Suprapubic skin (tissue), 4 donors: ENCODE data around the gene OR7G1. TPM values are rescaled to one million over a fixed set of nuclear protein-coding genes. Genes with fewer than 3 reads are reported as not detected.
A peak's percentile ranks its signal among the peaks of the same experiment; 100 is the strongest.

ENCODE experiments used
- DNase-seq, 2 donors: peaks; one replicate each; pipeline ENCODE4 v3.0.0-alpha.2; 2019; ENCODE audit warnings: low spot score in 2 of 2
- H3K27ac ChIP-seq: fragments of 200-600 bp; sonication (generic); one replicate; pipeline ENCODE4 v1.5.1; 2019
- H3K27me3 ChIP-seq: fragments of 200-600 bp; sonication (generic); one replicate; pipeline ENCODE4 v1.5.1; 2019
- H3K36me3 ChIP-seq: fragments of 200-600 bp; sonication (generic); one replicate; pipeline ENCODE4 v1.5.1; 2019
- H3K4me1 ChIP-seq: fragments of 200-600 bp; sonication (generic); one replicate; pipeline ENCODE4 v1.5.1; 2019
- H3K4me3 ChIP-seq: fragments of 200-600 bp; sonication (generic); one replicate; pipeline ENCODE4 v1.5.1; 2019; ENCODE audit warnings: mild to moderate bottlenecking
- H3K9me3 ChIP-seq: fragments of 200-600 bp; sonication (generic); one replicate; pipeline ENCODE4 v1.5.1; 2019
- CTCF ChIP-seq, 2 donors: fragments of 200-600 bp in 1 of 2; fragments of 450-650 bp in 1 of 2; sonication (generic) in 1 of 2; IDR thresholded peaks; one replicate each; pipeline ENCODE4 v1.5.1; 2016 to 2019; ENCODE audit warnings: antibody characterized with exemption in 2 of 2, mild to moderate bottlenecking in 1 of 2, moderate library complexity in 1 of 2
- EP300 ChIP-seq: sonication (generic); formaldehyde crosslinking; IDR thresholded peaks from one replicate; pipeline ENCODE4 v1.6.1; 2017; ENCODE audit warnings: antibody characterized with exemption
- POLR2A ChIP-seq, 2 donors: fragments of 450-650 bp; IDR thresholded peaks; one replicate each; pipeline ENCODE4 v1.6.1; 2017; ENCODE audit warnings: antibody characterized with exemption in 2 of 2, mild to moderate bottlenecking in 2 of 2, moderate library complexity in 2 of 2
- POLR2AphosphoS5 ChIP-seq, 3 donors: sonication (generic); formaldehyde crosslinking; IDR thresholded peaks; one replicate each; pipeline ENCODE4 v1.6.1; 2017; ENCODE audit warnings: antibody characterized with exemption in 3 of 3
- WGBS: methylation state at CpG from one replicate; pipeline ENCODE4 v1.1.5; 2018; 5-methylcytosine and 5-hydroxymethylcytosine counted together
- total RNA-seq, 4 donors: library from RNA; depleted of rRNA; stranded (reverse); fragments of >200 nt; gene quantifications; one replicate each; pipeline ENCODE4 v1.1.0, GENCODE V29; 2016

The OR7G1 gene
- total RNA-seq, 4 donors from 2014 or later: not detected

DNA sequence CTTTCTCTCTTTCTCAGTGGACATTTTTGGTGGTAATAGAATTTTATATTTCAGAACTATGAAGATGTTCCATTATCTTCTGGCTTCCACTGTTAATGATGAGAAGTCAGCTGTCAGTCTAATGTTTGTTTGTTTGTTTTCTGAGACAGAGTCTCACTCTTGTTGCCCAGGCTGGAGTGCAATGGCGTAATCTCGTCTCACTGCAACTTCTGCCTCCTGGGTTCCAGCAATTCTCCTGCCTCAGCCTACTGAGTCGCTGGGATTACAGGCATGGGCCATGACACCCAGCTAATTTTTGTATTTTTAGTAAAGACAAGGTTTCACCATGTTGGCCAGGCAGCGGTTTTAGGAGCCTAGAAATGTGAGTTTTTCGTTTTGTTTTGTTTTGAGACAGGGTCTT, 29.4 kb upstream of the OR7G1 start:
- Histone ChIP-seq H3K4me3 (no peak overlapping the region), H3K27me3 (no peaks in the 10 kb centered on the region), H3K9me3 (peaks cover 33% of the 10 kb centered on the region), H3K27ac (no peak overlapping the region), H3K36me3 (peaks cover 8% of the 10 kb centered on the region), H3K4me1 (peaks cover 16% of the 10 kb centered on the region)
- TF ChIP-seq CTCF (IDR thresholded peaks at IDR 0.05): no peak
- no peak for TF ChIP-seq POLR2AphosphoS5 (IDR thresholded peaks at IDR 0.05)
- no peak for TF ChIP-seq POLR2A (IDR thresholded peaks at IDR 0.05)
- no peak for TF ChIP-seq EP300
- no peak for DNase-seq
- 99% methylated on average over 5 of the region's 5 CpGs for WGBS

- H3K4me3 ChIP-seq: peak within 1 kb of the TSS; percentile 92
- H3K9me3 ChIP-seq: peaks cover 21% of the 10 kb centered on the region
- no peaks in the 10 kb centered on the region for H3K36me3 ChIP-seq
- TF ChIP-seq POLR2AphosphoS5 (IDR thresholded peaks at IDR 0.05): peak in 2 of 3 donors; percentile 61 to 66
- no peak for TF ChIP-seq CTCF (IDR thresholded peaks at IDR 0.05)
- peak in 1 of 2 donors; percentile 71 for TF ChIP-seq POLR2A (IDR thresholded peaks at IDR 0.05)
- no peak for TF ChIP-seq EP300
- peak; percentile 95 for DNase-seq
- peaks cover 20% of the 10 kb centered on the region for H3K4me1 ChIP-seq
- no peaks in the 10 kb centered on the region for H3K27me3 ChIP-seq
- peak within 1 kb of the TSS; percentile 92 for H3K27ac ChIP-seq
- WGBS: under 1% methylated on average over 43 of the region's 43 CpGs
Measured at GRCh38 chr19:9140159-9140874, 24.8 kb upstream of the OR7G1 start, which contains the start of gene ZNF317. ZNF317 (plus strand) TSS chr19:9140397; CDS start chr19:9156017, 15,620 bp downstream.

DNA sequence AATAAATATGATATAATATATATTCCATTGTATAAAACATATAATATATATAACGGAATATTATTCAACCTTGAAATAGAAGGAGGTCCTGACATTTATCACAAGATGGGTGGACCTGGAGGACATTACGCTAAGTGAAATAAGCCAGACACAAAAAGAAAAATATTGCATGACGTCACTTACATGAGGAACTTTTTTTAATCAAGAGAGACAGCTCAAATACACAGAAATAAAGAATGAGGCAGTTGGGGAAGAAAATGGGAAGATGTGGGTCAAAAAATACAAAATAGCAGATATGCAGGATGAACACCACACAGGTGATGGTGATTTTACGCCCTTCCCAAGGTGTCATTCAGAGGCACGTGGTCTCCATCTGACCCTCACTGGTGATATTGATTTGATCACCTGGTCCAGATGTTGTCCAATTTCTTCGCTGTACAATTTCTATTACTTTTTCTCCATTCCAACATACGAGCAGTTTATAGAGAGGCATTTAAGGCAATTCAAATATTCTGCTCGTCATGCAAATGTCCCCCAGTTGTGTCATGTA, 24.1 kb upstream of the OR7G1 start:
- Histone ChIP-seq H3K4me1 (peaks cover 20% of the 10 kb centered on the region), H3K4me3 (peak overlapping the region; percentile 92), H3K27ac (no peak overlapping the region), H3K27me3 (no peaks in the 10 kb centered on the region), H3K36me3 (no peaks in the 10 kb centered on the region), H3K9me3 (peaks cover 15% of the 10 kb centered on the region)
- 27% methylated on average over 8 of the region's 8 CpGs for WGBS
- TF ChIP-seq CTCF (IDR thresholded peaks at IDR 0.05): no peak
- no peak for TF ChIP-seq POLR2A (IDR thresholded peaks at IDR 0.05)
- TF ChIP-seq EP300: no peak
- TF ChIP-seq POLR2AphosphoS5 (IDR thresholded peaks at IDR 0.05): no peak
- no peak for DNase-seq

- no peaks in the 10 kb centered on the region for H3K9me3 ChIP-seq
- no peak overlapping the region for H3K27ac ChIP-seq
- DNase-seq: no peak
- no peaks in the 10 kb centered on the region for H3K4me1 ChIP-seq
- no peaks in the 10 kb centered on the region for H3K36me3 ChIP-seq
- no peak overlapping the region for H3K4me3 ChIP-seq
- peaks cover 16% of the 10 kb centered on the region for H3K27me3 ChIP-seq
- WGBS: 43% methylated on average over 5 of the region's 5 CpGs
- TF ChIP-seq EP300: no peak
- TF ChIP-seq CTCF (IDR thresholded peaks at IDR 0.05): no peak
- TF ChIP-seq POLR2A (IDR thresholded peaks at IDR 0.05): no peak
- TF ChIP-seq POLR2AphosphoS5 (IDR thresholded peaks at IDR 0.05): no peak
Measured at GRCh38 chr19:9132422-9132821, 16.9 kb upstream of the OR7G1 start.

GRCh38 chr19:9130965-9131364, 15.4 kb upstream of the OR7G1 start:
- Histone ChIP-seq H3K4me3 (no peak overlapping the region), H3K36me3 (no peaks in the 10 kb centered on the region), H3K9me3 (no peaks in the 10 kb centered on the region), H3K4me1 (no peaks in the 10 kb centered on the region), H3K27ac (no peak overlapping the region), H3K27me3 (peaks cover 28% of the 10 kb centered on the region)
- TF ChIP-seq POLR2A (IDR thresholded peaks at IDR 0.05) (no peak), EP300 (no peak), CTCF (IDR thresholded peaks at IDR 0.05) (no peak), POLR2AphosphoS5 (IDR thresholded peaks at IDR 0.05) (no peak)
- WGBS: 35% methylated on average over 1 of the region's 1 CpG
- no peak for DNase-seq
